RWPE1 (cell line): Measurements from ENCODE around the gene SLC45A1.

Source experiments
- CTCF ChIA-PET: fragments of 350-600 bp; sonication (Branson Sonifier 250); formaldehyde crosslinking; extraction: SDS; loops from one replicate; lab custom pipeline; 2021; lab: Yijun Ruan, JAX
- POLR2A ChIA-PET: fragments of 400-600 bp; formaldehyde crosslinking; extraction: SDS; loops from one replicate; lab custom pipeline; 2020; ENCODE audit warnings: antibody characterized with exemption; ENCODE audit not compliant: low non-redundant PET; lab: Yijun Ruan, JAX
- DNase-seq: peaks from one replicate; pipeline ENCODE4 v3.0.0; 2012; ENCODE audit warnings: low spot score
- H3K27ac ChIP-seq: fragments of 450-650 bp; 2 replicates; pipeline ENCODE4 v1.5.1; 2017
- CTCF ChIP-seq: fragments of 450-650 bp; conservative IDR thresholded peaks from 2 replicates; pipeline ENCODE4 v1.5.1; 2017; ENCODE audit warnings: low read depth, mild to moderate bottlenecking

The SLC45A1 gene

DNA sequence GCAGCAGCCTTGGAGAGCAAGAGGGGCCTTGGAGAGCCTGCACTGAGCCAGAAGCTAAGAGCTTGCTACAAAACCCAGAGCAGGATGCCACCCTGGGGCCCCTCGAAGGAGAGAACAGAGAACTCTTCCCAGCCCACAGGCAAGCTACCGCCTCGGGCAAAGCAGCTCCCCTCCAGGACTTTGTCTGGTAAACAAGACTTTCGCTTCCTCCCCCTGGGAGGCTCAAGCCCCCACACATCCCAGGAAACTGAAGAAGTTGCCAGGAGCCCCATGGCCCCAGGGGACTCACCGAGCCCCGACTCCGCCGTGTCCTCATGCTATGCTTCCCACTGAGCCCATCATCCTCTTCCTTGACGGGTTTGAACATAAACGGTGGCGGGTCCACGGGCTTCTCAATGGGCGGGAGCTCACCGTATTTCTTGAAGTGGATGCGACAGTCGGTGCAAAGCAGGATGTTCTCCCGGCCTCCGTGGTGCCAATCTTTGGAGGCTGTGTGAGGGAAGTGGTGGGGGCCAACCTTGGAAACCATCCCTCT, 45.9 kb downstream of the SLC45A1 start:
- DNase-seq: no peak
- no peak overlapping the region for H3K27ac ChIP-seq
- no peak for TF ChIP-seq CTCF
- POLR2A ChIA-PET: no interaction called here
- CTCF ChIA-PET: interaction anchor here (0.7 kb wide), 1 partner anchor 207 kb away, joined by 3 read pairs; no protein-coding TSS in a partner anchor

GRCh38 chr1:8364528-8365442, 46.9 kb downstream of the SLC45A1 start:
- no peak for TF ChIP-seq CTCF
- CTCF ChIA-PET: no interaction called here
- no peak for DNase-seq
- H3K27ac ChIP-seq: no peak overlapping the region
- POLR2A ChIA-PET: no interaction called here

DNA sequence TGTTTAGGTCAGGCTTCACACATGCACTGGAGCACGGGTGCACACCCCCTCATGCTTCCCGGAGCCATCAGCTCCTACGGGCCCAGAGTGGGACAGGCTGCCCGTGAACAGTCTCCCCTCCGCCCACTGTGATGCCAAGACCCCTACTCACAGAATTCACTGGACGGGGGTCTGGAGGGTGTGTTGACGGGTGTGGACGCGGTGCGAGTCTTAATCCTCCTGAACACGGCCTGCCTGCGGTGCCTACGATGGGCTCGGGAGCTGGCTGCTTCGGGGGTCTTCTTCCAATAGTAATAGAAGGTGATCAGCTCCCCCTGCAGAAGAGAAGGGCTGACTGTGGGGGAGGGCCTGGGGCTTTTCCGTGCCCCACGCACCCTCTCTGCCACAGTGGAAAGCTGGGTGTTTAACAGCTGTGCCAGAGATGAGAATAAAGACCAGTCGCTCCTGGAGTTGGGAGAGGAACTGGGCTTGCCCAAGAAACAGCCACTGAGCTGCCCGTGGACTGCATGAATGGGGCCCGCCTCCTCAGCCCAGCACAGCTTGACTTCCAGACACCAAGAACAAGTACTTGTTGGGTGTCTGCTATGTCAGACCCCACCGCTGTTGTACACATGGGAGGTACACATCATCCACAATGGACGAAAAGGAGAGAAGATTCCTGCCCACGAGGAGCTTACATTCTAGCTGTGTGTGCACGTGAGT, 47.9 kb downstream of the SLC45A1 start:
- TF ChIP-seq CTCF: no peak
- no peak overlapping the region for H3K27ac ChIP-seq
- DNase-seq: no peak
- POLR2A ChIA-PET: no interaction called here
- CTCF ChIA-PET: no interaction called here

DNA sequence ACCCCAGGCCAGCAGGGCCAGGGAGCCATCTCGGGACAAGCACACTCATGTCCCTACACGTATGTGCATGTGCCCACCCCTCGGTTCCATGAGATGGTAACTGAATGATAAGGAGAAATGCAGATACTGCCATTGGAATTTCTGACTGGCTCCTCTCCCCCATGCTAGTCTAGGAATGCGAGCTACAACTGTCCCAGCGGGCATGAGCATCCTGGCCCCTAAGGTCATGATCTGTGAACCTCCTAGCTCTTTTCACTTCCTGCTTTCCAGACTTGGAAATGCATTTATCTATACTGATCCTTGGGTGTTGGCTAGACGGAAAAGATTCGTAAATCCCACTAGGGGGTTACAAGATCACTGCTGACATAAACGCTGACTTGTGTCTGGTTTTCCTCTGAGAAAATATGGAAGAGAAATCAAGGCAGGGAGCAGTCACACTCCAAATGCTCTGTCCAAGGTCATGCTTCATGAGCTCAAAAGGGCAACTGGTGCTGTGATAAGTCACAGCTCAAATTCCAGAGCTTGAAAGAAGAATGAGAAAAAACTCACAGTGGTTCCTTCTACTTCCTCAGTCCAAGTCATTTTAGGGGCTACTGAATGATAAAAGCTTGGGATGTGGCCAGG, 49.8 kb downstream of the SLC45A1 start:
- CTCF ChIA-PET: interaction anchor here (1.2 kb wide), 2 partner anchors 19 to 645 kb away, joined by 3 to 4 read pairs; no protein-coding TSS in a partner anchor
- TF ChIP-seq CTCF: no peak
- H3K27ac ChIP-seq: no peak overlapping the region
- no peak for DNase-seq
- POLR2A ChIA-PET: interaction anchor here (0.7 kb wide), 1 partner anchor 479 kb away, joined by 4 read pairs; no protein-coding TSS in a partner anchor

DNA sequence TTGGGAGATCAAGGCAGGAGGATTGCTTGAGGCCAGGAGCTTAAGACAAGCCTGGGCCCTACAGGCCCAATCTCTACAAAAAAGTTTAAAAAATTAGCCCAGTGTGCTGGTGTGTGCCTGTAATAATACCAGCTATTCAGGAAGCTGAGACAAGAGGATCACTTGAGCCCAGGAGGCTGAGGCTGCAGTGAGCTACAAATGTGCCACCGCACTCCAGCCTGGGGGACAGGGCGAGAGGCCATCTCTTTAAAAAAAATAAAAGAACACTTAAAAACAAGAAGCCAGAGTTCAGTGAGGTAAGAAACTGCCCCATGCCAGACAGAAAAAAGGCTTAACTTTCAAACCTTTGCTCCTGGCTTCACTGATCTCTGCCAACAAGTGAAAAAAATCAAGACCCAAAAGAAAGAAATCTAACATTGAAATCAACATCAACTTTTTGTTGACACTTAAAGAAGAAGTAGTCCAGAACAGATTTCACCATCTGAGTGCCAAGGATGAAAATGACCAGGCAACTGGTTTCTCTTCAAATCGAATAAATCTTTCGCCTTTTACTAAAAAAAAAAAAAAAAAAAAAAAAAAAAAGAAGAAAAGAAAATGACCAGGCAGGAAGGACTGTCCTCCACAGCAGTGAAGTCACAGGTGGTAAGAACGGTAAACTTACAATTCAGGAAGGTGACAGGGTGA, 51.2 kb downstream of the SLC45A1 start:
- CTCF ChIA-PET: no interaction called here
- POLR2A ChIA-PET: no interaction called here
- DNase-seq: no peak
- TF ChIP-seq CTCF: no peak
- H3K27ac ChIP-seq: no peak overlapping the region
